22Rv1 (cell line): ENCODE results near the gene CALML6.

ENCODE experiments used
- CTCF ChIP-seq: fragments of 450-650 bp; IDR thresholded peaks from 2 replicates; pipeline ENCODE4 v1.5.1; 2017; ENCODE audit warnings: mild to moderate bottlenecking
- ZFX ChIP-seq: fragments of 450-650 bp; IDR thresholded peaks from 2 replicates; pipeline ENCODE4 v1.6.1; 2017; ENCODE audit warnings: antibody characterized with exemption, borderline replicate concordance

- TF ChIP-seq CTCF (no peak), ZFX (no peak)
Measured at GRCh38 chr1:1956586-1957532, 41.8 kb downstream of the CALML6 start.
